Ishikawa (cell line): ENCODE data around the gene HLCS.

ENCODE experiments used
- CEBPB ChIP-seq: IDR thresholded peaks from 2 replicates; pipeline ENCODE4 v1.6.1; 2012
- EP300 ChIP-seq: IDR thresholded peaks from 2 replicates; pipeline ENCODE4 v1.6.1; 2012; ENCODE audit warnings: borderline replicate concordance
- RAD21 ChIP-seq: IDR thresholded peaks from 2 replicates; pipeline ENCODE4 v1.6.1; 2012; ENCODE audit warnings: low read depth
- USF1 ChIP-seq: IDR thresholded peaks from 2 replicates; pipeline ENCODE4 v1.6.1; 2012

- TF ChIP-seq USF1, result no peak
- TF ChIP-seq CEBPB, result no peak
- TF ChIP-seq RAD21, result no peak
- TF ChIP-seq EP300, result no peak
Observed at GRCh38 chr21:36776981-36777617, 189.4 kb downstream of the HLCS start.
